UCSD-AML1 (cell line): Measurements from ENCODE around the gene KCTD19.

Experiments used
- DNase-seq: peaks from one replicate; lab custom pipeline; 2025; ENCODE audit not compliant: unreplicated experiment; lab: John Stamatoyannopoulos, UW

KCTD19 gene

GRCh38 chr16:67245186-67245585 lies 81.4 kb downstream of the KCTD19 start:
- no peak for DNase-seq

DNA sequence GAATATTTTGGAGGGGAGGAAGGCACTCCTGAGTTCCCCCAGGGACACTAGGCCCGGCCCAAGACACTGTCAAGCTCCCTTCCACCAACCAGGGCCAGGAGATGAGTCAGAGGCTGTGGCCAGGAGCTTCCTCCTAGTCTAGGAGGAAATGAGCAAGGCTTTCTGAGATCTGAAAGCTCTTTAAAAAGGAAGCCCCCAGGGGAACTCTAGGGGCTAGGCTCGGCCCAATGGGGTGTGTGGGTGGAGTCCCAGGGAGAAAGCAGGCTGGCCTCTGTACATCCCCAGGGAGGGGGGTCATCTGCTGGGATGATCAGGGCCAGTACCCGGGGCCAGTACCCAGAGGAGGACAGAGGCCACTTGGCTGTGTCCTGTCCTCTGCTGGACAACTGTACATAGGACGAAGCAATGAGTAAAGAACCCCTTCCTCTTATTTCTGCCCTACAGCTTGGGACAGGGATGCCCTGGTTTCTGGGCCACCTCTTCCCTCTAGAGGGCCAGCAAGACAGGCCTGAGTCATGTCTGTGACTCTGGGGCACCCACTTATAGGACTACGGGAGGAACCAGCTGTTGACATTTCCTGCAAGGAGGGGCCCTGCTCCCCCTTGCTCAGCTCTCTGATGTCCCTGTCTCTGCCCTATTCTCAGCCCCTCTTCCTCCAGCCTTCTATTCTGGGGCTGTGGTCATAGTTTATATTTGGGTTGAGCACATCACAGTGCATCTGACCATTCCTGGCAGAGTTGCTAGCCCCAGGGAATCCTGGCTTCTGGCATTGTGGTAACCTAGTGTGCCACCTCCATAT lies 82.0 kb downstream of the KCTD19 start:
- DNase-seq: peak; percentile 81

GRCh38 chr16:67243481-67243880 lies 83.1 kb downstream of the KCTD19 start:
- DNase-seq: no peak

- no peak for DNase-seq
These were observed 84.3 kb downstream of the KCTD19 start for GRCh38 chr16:67242138-67242730.

GRCh38 chr16:67241008-67241900 lies 85.3 kb downstream of the KCTD19 start:
- peak; percentile 30 for DNase-seq

DNA sequence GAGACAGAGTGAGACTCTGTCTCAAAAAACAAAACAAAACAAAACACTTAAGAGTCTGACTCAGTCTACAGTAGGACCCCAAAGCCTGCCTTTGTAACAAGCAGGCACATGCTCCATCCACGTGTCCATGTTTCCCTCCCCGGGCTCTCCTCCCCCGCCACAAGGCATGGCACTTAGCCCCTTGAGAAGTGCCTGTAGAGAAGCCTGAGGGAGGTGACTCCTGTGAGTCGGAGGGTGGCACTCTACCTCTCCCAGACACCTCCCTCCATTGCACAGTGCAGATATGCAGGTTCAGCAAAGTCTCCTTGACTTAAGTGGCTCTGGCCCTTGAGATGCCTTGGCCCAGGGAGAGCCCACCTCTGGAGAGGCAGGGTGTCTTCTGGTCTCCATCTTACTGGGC lies 86.0 kb downstream of the KCTD19 start:
- DNase-seq: no peak
